ENCODE measurements around the gene SMOC2. TPM values are rescaled to one million over a fixed set of nuclear protein-coding genes. Genes with fewer than 3 reads are reported as not detected.
"Not testable (repeated sequence)": the region's sequence is repeated elsewhere in the genome, so short reads cannot be mapped to it uniquely, and the experiment has no call there.

Gene SMOC2
- total and polyA plus RNA-seq, 2 donors: 5.4 to 6.5 TPM

GRCh38 chr6:168532070-168532469 lies 91.1 kb downstream of the SMOC2 start:
- Histone ChIP-seq H3K27ac (ENCODE audit: low read depth in 1 of 2, low read length in 1 of 2) (no peak overlapping the region), H3K4me1 (ENCODE audit: control insufficient read depth in 2 of 2, insufficient read depth in 2 of 2, low read length in 2 of 2) (no peaks in the 10 kb centered on the region), H3K27me3 (ENCODE audit: control insufficient read depth in 2 of 2, insufficient read depth in 1 of 2, low read length in 1 of 2) (no peaks in the 10 kb centered on the region), H3K4me3 (ENCODE audit: low read length in 2 of 2) (no peak overlapping the region), H3K9me3 (ENCODE audit: control insufficient read depth in 2 of 2, insufficient read depth in 1 of 2, low read length in 1 of 2) (no peaks in the 10 kb centered on the region), H3K36me3 (ENCODE audit: control insufficient read depth in 2 of 2, insufficient read depth in 2 of 2, low read length in 1 of 2) (no peaks in the 10 kb centered on the region)
- 82% methylated on average over 5 of the region's 5 CpGs for WGBS
- no peak for DNase-seq (ENCODE audit: low read depth in 6 of 9, low spot score in 9 of 9)

- no peak for DNase-seq (ENCODE audit: low read depth in 6 of 9, low spot score in 9 of 9)
- WGBS: 88% methylated on average over 4 of the region's 4 CpGs
These were observed 92.4 kb downstream of the SMOC2 start for GRCh38 chr6:168533414-168533813.

GRCh38 chr6:168534265-168534664 lies 93.3 kb downstream of the SMOC2 start:
- H3K27ac ChIP-seq (ENCODE audit: low read depth in 1 of 2, low read length in 1 of 2): no peak overlapping the region
- no peaks in the 10 kb centered on the region for H3K4me1 ChIP-seq (ENCODE audit: control insufficient read depth in 2 of 2, insufficient read depth in 2 of 2, low read length in 2 of 2)
- H3K27me3 ChIP-seq (ENCODE audit: control insufficient read depth in 2 of 2, insufficient read depth in 1 of 2, low read length in 1 of 2): no peaks in the 10 kb centered on the region
- no peak for DNase-seq (ENCODE audit: low read depth in 6 of 9, low spot score in 9 of 9)
- H3K9me3 ChIP-seq (ENCODE audit: control insufficient read depth in 2 of 2, insufficient read depth in 1 of 2, low read length in 1 of 2): no peaks in the 10 kb centered on the region
- H3K36me3 ChIP-seq (ENCODE audit: control insufficient read depth in 2 of 2, insufficient read depth in 2 of 2, low read length in 1 of 2): no peaks in the 10 kb centered on the region
- H3K4me3 ChIP-seq (ENCODE audit: low read length in 2 of 2): no peak overlapping the region
- 97% methylated on average over 6 of the region's 6 CpGs for WGBS

More at GRCh38 chr6:168533414-168533813, 92.4 kb downstream of the SMOC2 start:
- Histone ChIP-seq H3K4me3 (ENCODE audit: low read length in 2 of 2) (no peak overlapping the region), H3K9me3 (ENCODE audit: control insufficient read depth in 2 of 2, insufficient read depth in 1 of 2, low read length in 1 of 2) (no peaks in the 10 kb centered on the region), H3K27ac (ENCODE audit: low read depth in 1 of 2, low read length in 1 of 2) (no peak overlapping the region), H3K27me3 (ENCODE audit: control insufficient read depth in 2 of 2, insufficient read depth in 1 of 2, low read length in 1 of 2) (no peaks in the 10 kb centered on the region), H3K4me1 (ENCODE audit: control insufficient read depth in 2 of 2, insufficient read depth in 2 of 2, low read length in 2 of 2) (no peaks in the 10 kb centered on the region), H3K36me3 (ENCODE audit: control insufficient read depth in 2 of 2, insufficient read depth in 2 of 2, low read length in 1 of 2) (no peaks in the 10 kb centered on the region)

- WGBS: 96% methylated on average over 22 of the region's 22 CpGs
- Histone ChIP-seq H3K27me3 (ENCODE audit: control insufficient read depth in 2 of 2, insufficient read depth in 1 of 2, low read length in 1 of 2) (no peaks in the 10 kb centered on the region), H3K4me1 (ENCODE audit: control insufficient read depth in 2 of 2, insufficient read depth in 2 of 2, low read length in 2 of 2) (no peaks in the 10 kb centered on the region), H3K4me3 (ENCODE audit: low read length in 2 of 2) (no peak overlapping the region), H3K27ac (ENCODE audit: low read depth in 1 of 2, low read length in 1 of 2) (no peak overlapping the region), H3K9me3 (ENCODE audit: control insufficient read depth in 2 of 2, insufficient read depth in 1 of 2, low read length in 1 of 2) (no peaks in the 10 kb centered on the region), H3K36me3 (ENCODE audit: control insufficient read depth in 2 of 2, insufficient read depth in 2 of 2, low read length in 1 of 2) (no peaks in the 10 kb centered on the region)
- no peak for DNase-seq (ENCODE audit: low read depth in 6 of 9, low spot score in 9 of 9)
These were observed 94.7 kb downstream of the SMOC2 start for GRCh38 chr6:168535711-168536110.

DNA sequence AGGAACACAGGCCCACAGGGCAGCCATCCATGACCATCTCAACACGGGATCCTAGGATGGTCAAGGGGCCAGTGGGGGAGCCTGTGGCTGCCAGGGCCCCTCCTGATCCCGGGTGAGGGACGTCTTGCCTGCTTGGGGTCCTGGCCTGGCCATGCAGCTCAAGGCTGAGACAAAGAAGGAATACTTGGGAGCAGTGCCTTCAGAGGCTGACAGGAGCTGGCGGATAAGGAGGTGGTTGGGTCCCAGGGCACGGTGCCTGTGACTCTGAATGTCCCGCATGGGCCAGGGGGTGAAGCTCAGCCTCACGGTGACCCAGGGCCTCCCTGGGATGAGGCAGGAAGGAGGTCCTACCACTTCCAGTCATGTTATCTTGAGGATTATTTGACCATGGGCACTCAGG lies 95.2 kb downstream of the SMOC2 start:
- WGBS: 87% methylated on average over 7 of the region's 7 CpGs

DNA sequence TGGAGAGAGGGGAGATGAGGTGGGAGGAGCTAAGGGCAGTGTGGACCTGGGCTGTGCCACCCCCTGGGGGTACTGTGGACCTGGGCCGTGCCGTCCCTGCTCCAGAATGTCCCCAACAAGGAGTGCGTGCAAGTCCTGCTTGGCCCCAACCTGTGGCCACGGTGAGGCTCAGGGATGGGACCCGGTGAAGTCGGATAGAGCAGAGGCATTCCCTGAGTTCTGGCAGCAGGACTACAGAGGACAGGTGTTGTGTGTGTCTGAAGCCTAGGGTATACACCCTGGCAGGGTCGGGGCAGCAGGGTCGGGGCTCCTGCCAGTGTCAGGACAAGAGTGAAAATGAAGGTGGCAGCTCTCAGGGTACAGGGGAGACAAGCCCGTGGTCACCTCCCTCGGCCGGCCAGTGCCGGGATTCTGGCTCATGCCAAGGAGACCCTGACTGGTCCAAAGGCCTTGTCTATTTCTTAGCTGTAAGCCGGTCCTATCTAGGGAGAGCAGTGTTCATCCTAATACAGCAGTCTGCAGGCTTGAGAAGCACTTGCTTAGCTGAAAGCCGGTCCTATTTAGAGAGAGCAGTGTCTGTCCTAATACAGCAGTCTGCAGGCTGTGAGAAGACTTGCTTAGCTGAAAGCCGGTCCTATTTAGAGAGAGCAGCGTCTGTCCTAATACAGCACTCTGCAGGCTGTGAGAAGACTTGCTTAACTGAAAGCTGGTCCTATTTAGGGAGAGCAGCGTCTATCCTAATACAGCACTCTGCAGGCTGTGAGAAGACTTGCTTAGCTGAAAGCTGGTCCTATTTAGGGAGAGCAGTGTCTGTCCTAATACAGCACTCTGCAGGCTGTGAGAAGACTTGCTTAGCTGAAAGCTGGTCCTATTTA lies 95.9 kb downstream of the SMOC2 start:
- no peak for DNase-seq (ENCODE audit: low read depth in 6 of 9, low spot score in 9 of 9)
- Histone ChIP-seq H3K27ac (ENCODE audit: low read depth in 1 of 2, low read length in 1 of 2) (no peak overlapping the region), H3K9me3 (ENCODE audit: control insufficient read depth in 2 of 2, insufficient read depth in 1 of 2, low read length in 1 of 2) (no peaks in the 10 kb centered on the region), H3K36me3 (ENCODE audit: control insufficient read depth in 2 of 2, insufficient read depth in 2 of 2, low read length in 1 of 2) (no peaks in the 10 kb centered on the region), H3K4me1 (ENCODE audit: control insufficient read depth in 2 of 2, insufficient read depth in 2 of 2, low read length in 2 of 2) (no peaks in the 10 kb centered on the region), H3K27me3 (ENCODE audit: control insufficient read depth in 2 of 2, insufficient read depth in 1 of 2, low read length in 1 of 2) (no peaks in the 10 kb centered on the region), H3K4me3 (ENCODE audit: low read length in 2 of 2) (no peak overlapping the region)
- WGBS: 94% methylated on average over 17 of the region's 17 CpGs

More for the DNA sequence above, 95.2 kb downstream of the SMOC2 start:
- Histone ChIP-seq H3K9me3 (ENCODE audit: control insufficient read depth in 2 of 2, insufficient read depth in 1 of 2, low read length in 1 of 2) (no peaks in the 10 kb centered on the region), H3K36me3 (ENCODE audit: control insufficient read depth in 2 of 2, insufficient read depth in 2 of 2, low read length in 1 of 2) (no peaks in the 10 kb centered on the region), H3K4me1 (ENCODE audit: control insufficient read depth in 2 of 2, insufficient read depth in 2 of 2, low read length in 2 of 2) (no peaks in the 10 kb centered on the region), H3K27ac (ENCODE audit: low read depth in 1 of 2, low read length in 1 of 2) (no peak overlapping the region), H3K27me3 (ENCODE audit: control insufficient read depth in 2 of 2, insufficient read depth in 1 of 2, low read length in 1 of 2) (no peaks in the 10 kb centered on the region), H3K4me3 (ENCODE audit: low read length in 2 of 2) (no peak overlapping the region)
- no peak for DNase-seq (ENCODE audit: low read depth in 6 of 9, low spot score in 9 of 9)

GRCh38 chr6:168537540-168537884 lies 96.5 kb downstream of the SMOC2 start:
- no peaks in the 10 kb centered on the region for H3K36me3 ChIP-seq (ENCODE audit: control insufficient read depth in 2 of 2, insufficient read depth in 2 of 2, low read length in 1 of 2)
- H3K9me3 ChIP-seq (ENCODE audit: control insufficient read depth in 2 of 2, insufficient read depth in 1 of 2, low read length in 1 of 2): no peaks in the 10 kb centered on the region
- H3K27ac ChIP-seq (ENCODE audit: low read depth in 1 of 2, low read length in 1 of 2): no peak overlapping the region
- H3K27me3 ChIP-seq (ENCODE audit: control insufficient read depth in 2 of 2, insufficient read depth in 1 of 2, low read length in 1 of 2): no peaks in the 10 kb centered on the region
- no peak overlapping the region for H3K4me3 ChIP-seq (ENCODE audit: low read length in 2 of 2)
- WGBS: 80% methylated on average over 10 of the region's 10 CpGs
- DNase-seq (ENCODE audit: low read depth in 6 of 9, low spot score in 9 of 9): no peak
- H3K4me1 ChIP-seq (ENCODE audit: control insufficient read depth in 2 of 2, insufficient read depth in 2 of 2, low read length in 2 of 2): no peaks in the 10 kb centered on the region

DNA sequence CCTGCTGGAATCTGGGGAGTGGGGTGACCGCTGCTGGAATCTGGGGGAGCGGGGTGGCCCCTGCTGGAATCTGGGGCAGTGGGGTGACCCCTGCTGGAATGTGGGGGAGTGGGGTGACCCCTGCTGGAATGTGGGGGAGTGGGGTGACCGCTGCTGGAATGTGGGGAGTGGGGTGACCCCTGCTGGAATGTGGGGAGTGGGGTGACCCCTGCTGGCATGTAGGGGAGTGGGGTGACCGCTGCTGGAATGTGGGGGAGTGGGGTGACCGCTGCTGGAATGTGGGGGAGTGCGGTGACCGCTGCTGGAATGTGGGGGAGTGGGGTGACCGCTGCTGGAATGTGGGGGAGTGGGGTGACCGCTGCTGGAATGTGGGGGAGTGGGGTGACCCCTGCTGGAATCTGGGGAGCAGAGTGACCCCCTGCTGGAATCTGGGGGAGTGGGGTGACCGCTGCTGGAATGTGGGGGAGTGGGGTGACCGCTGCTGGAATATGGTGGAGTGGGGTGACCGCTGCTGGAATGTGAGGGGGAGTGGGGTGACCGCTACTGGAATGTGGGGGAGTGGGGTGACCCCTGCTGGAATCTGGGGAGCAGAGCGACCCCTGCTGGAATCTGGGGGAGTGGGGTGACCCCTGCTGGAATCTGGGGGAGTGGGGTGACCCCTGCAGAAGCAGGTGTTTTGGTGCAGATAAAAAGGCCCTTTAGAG lies 97.4 kb downstream of the SMOC2 start:
- WGBS: 90% methylated on average over 14 of the region's 14 CpGs
- H3K27ac ChIP-seq (ENCODE audit: low read depth in 1 of 2, low read length in 1 of 2); DNase-seq (ENCODE audit: low read depth in 6 of 9, low spot score in 9 of 9): not testable (repeated sequence)

More for the DNA sequence above, 97.4 kb downstream of the SMOC2 start:
- H3K4me1 ChIP-seq (ENCODE audit: control insufficient read depth in 2 of 2, insufficient read depth in 2 of 2, low read length in 2 of 2); H3K36me3 ChIP-seq (ENCODE audit: control insufficient read depth in 2 of 2, insufficient read depth in 2 of 2, low read length in 1 of 2); H3K9me3 ChIP-seq (ENCODE audit: control insufficient read depth in 2 of 2, insufficient read depth in 1 of 2, low read length in 1 of 2); H3K4me3 ChIP-seq (ENCODE audit: low read length in 2 of 2); H3K27me3 ChIP-seq (ENCODE audit: control insufficient read depth in 2 of 2, insufficient read depth in 1 of 2, low read length in 1 of 2): not testable (repeated sequence)

Data from thymus (tissue), 11 donors.